Breast epithelium (tissue), 4 donors: ENCODE results near the gene MTREX. TPM values are rescaled to one million over a fixed set of nuclear protein-coding genes. Genes with fewer than 3 reads are reported as not detected.

ENCODE experiments used
- DNase-seq, 2 donors: peaks; one replicate each; pipeline ENCODE4 v3.0.0-alpha.2; 2019; ENCODE audit warnings: low spot score in 2 of 2
- H3K27ac ChIP-seq, 2 donors: fragments of 200-600 bp; sonication (generic) in 1 of 2; one replicate each; pipeline ENCODE4 v1.5.1; 2016 to 2019; ENCODE audit warnings: mild to moderate bottlenecking in 1 of 2
- H3K27me3 ChIP-seq, 2 donors: fragments of 200-600 bp; sonication (generic) in 1 of 2; one replicate each; pipeline versions ENCODE4 v1.5.1 to v1.6.0; 2017 to 2019; ENCODE audit warnings: control low read depth in 1 of 2, mild to moderate bottlenecking in 1 of 2
- H3K36me3 ChIP-seq: fragments of 200-600 bp; one replicate; pipeline ENCODE4 v1.5.1; 2019
- H3K4me1 ChIP-seq, 2 donors: fragments of 200-600 bp; sonication (generic); one replicate each; pipeline ENCODE4 v1.5.1; 2016 to 2019; ENCODE audit warnings: control low read depth in 1 of 2
- H3K4me3 ChIP-seq, 3 donors: fragments of 200-600 bp; sonication (generic); 1 replicate in 2 of 3; 2 replicates in 1 of 3; pipeline ENCODE4 v1.5.1; 2016 to 2019; ENCODE audit warnings: mild to moderate bottlenecking in 3 of 3, moderate library complexity in 2 of 3
- H3K9me3 ChIP-seq, 2 donors: fragments of 200-600 bp; sonication (generic) in 1 of 2; one replicate each; pipeline ENCODE4 v1.5.1; 2016 to 2019; ENCODE audit warnings: control low read depth in 1 of 2
- CTCF ChIP-seq, 3 donors: fragments of 450-650 bp; IDR thresholded peaks; one replicate each; pipeline ENCODE4 v1.5.1; 2016 to 2017; ENCODE audit warnings: antibody characterized with exemption in 3 of 3, mild to moderate bottlenecking in 3 of 3, moderate library complexity in 3 of 3
- POLR2A ChIP-seq: fragments of 450-650 bp; IDR thresholded peaks from one replicate; pipeline ENCODE4 v1.6.1; 2016; ENCODE audit warnings: antibody characterized with exemption, mild to moderate bottlenecking, moderate library complexity
- POLR2AphosphoS5 ChIP-seq, 3 donors: sonication (generic); formaldehyde crosslinking; IDR thresholded peaks; one replicate each; pipeline ENCODE4 v1.6.1; 2017; ENCODE audit warnings: antibody characterized with exemption in 3 of 3
- intact Hi-C: fragments of 100-400 bp; cut with DNase I; formaldehyde crosslinking; loops from one replicate; pipeline ENCODE4 v1.15.1; 2023; ENCODE audit warnings: low total_unique reads
- total RNA-seq, 3 donors: library from RNA; depleted of rRNA; stranded (reverse); fragments of >200 nt; gene quantifications; one replicate each; pipeline ENCODE4 v1.1.0, GENCODE V29; 2016

MTREX gene
- total RNA-seq, 3 donors from 2014 or later = 95.7 to 107 (median 98.8) TPM

GRCh38 chr5:55289808-55290207 is 18.0 kb upstream of the MTREX start:
- Histone ChIP-seq H3K27ac (no peak overlapping the region), H3K9me3 (peaks cover 0 to 1% of the 10 kb centered on the region in 2 donors), H3K36me3 (peaks cover 13% of the 10 kb centered on the region), H3K4me1 (no peaks in the 10 kb centered on the region), H3K27me3 (no peaks in the 10 kb centered on the region), H3K4me3 (no peak overlapping the region)
- intact Hi-C loops = loop anchor here (5.0 kb wide), 1 partner anchor 883 kb away; no protein-coding TSS in a partner anchor
- TF ChIP-seq CTCF (IDR thresholded peaks at IDR 0.05) (no peak), POLR2A (no peak), POLR2AphosphoS5 (IDR thresholded peaks at IDR 0.05) (no peak)
- DNase-seq = no peak

GRCh38 chr5:55290991-55291390 is 16.8 kb upstream of the MTREX start:
- no peak for DNase-seq
- TF ChIP-seq CTCF (IDR thresholded peaks at IDR 0.05) (no peak), POLR2A (no peak), POLR2AphosphoS5 (IDR thresholded peaks at IDR 0.05) (no peak)
- intact Hi-C loops = loop anchor here (5.0 kb wide), 1 partner anchor 884 kb away; no protein-coding TSS in a partner anchor
- H3K27me3 ChIP-seq = no peaks in the 10 kb centered on the region
- H3K4me3 ChIP-seq = no peak overlapping the region
- peaks cover 19% of the 10 kb centered on the region for H3K36me3 ChIP-seq
- no peak overlapping the region for H3K27ac ChIP-seq
- peaks cover 0 to 7% of the 10 kb centered on the region in 2 donors for H3K9me3 ChIP-seq
- no peaks in the 10 kb centered on the region for H3K4me1 ChIP-seq

- peaks cover 13% of the 10 kb centered on the region for H3K36me3 ChIP-seq
These were observed 12.9 kb upstream of the MTREX start for GRCh38 chr5:55294935-55295334.

GRCh38 chr5:55300890-55301289 is 6.9 kb upstream of the MTREX start:
- Histone ChIP-seq H3K36me3 (no peaks in the 10 kb centered on the region), H3K27me3 (no peaks in the 10 kb centered on the region), H3K9me3 (peaks cover 0 to 6% of the 10 kb centered on the region in 2 donors), H3K27ac (no peak overlapping the region), H3K4me3 (no peak overlapping the region), H3K4me1 (peaks cover 0 to 15% of the 10 kb centered on the region in 2 donors)
- no peak for DNase-seq
- intact Hi-C loops = no loop called here
- TF ChIP-seq CTCF (IDR thresholded peaks at IDR 0.05) = no peak
- TF ChIP-seq POLR2AphosphoS5 (IDR thresholded peaks at IDR 0.05) = no peak
- no peak for TF ChIP-seq POLR2A

More at GRCh38 chr5:55294935-55295334, 12.9 kb upstream of the MTREX start:
- no peak for DNase-seq
- Histone ChIP-seq H3K9me3 (peaks cover 0 to 7% of the 10 kb centered on the region in 2 donors), H3K4me1 (no peaks in the 10 kb centered on the region), H3K4me3 (no peak overlapping the region), H3K27ac (no peak overlapping the region), H3K27me3 (no peaks in the 10 kb centered on the region)
- TF ChIP-seq POLR2AphosphoS5 (IDR thresholded peaks at IDR 0.05) = no peak
- TF ChIP-seq POLR2A = no peak
- TF ChIP-seq CTCF (IDR thresholded peaks at IDR 0.05) = no peak
- intact Hi-C loops = loop anchor here (5.0 kb wide), 1 partner anchor 888 kb away; no protein-coding TSS in a partner anchor

GRCh38 chr5:55303238-55303690 is 4.5 kb upstream of the MTREX start:
- intact Hi-C loops = no loop called here
- H3K36me3 ChIP-seq = no peaks in the 10 kb centered on the region
- H3K27me3 ChIP-seq = no peaks in the 10 kb centered on the region
- no peak for DNase-seq
- TF ChIP-seq POLR2A (no peak), POLR2AphosphoS5 (IDR thresholded peaks at IDR 0.05) (no peak), CTCF (IDR thresholded peaks at IDR 0.05) (no peak)
- peak overlapping the region; percentile 36 to 50 for H3K27ac ChIP-seq
- peaks cover 0 to 19% of the 10 kb centered on the region in 2 donors for H3K4me1 ChIP-seq
- H3K4me3 ChIP-seq = no peak overlapping the region
- H3K9me3 ChIP-seq = peaks cover 0 to 6% of the 10 kb centered on the region in 2 donors
